Astrocyte (in vitro differentiated cells and primary cell): ENCODE data around the gene PPM1M. TPM values are rescaled to one million over a fixed set of nuclear protein-coding genes. Genes with fewer than 3 reads are reported as not detected.

Source experiments
- DNase-seq: peaks from one replicate; pipeline ENCODE4 v3.0.0-alpha.2; 2010; ENCODE audit warnings: low read depth
- FAIRE-seq: peaks from 2 replicates; lab custom pipeline; 2011; peaks lifted over from hg19 to GRCh38; lab: Jason Lieb, UNC
- H2AFZ ChIP-seq: 2 replicates; pipeline ENCODE4 v1.6.0; 2012; ENCODE audit warnings: low read depth, low read length, inconsistent platforms
- H3K27ac ChIP-seq: 2 replicates; pipeline ENCODE4 v1.5.1; 2011; ENCODE audit warnings: low read depth, low read length, inconsistent platforms
- H3K27me3 ChIP-seq: 2 replicates; pipeline ENCODE4 v1.6.0; 2011; ENCODE audit warnings: low read length, inconsistent platforms; ENCODE audit not compliant: insufficient read depth
- H3K36me3 ChIP-seq: 2 replicates; pipeline ENCODE4 v1.5.1; 2011; ENCODE audit warnings: low read length, inconsistent platforms; ENCODE audit not compliant: insufficient read depth
- H3K4me1 ChIP-seq: 2 replicates; pipeline ENCODE4 v1.5.1; 2011; ENCODE audit warnings: low read length, inconsistent platforms; ENCODE audit not compliant: insufficient read depth
- H3K4me2 ChIP-seq: 2 replicates; pipeline ENCODE4 v1.6.0; 2012; ENCODE audit warnings: low read length, inconsistent platforms
- H3K4me3 ChIP-seq: 2 replicates; pipeline ENCODE4 v1.5.1; 2011; ENCODE audit warnings: low read depth, mild to moderate bottlenecking, low read length, inconsistent platforms; ENCODE audit not compliant: insufficient read depth
- H3K79me2 ChIP-seq: 2 replicates; pipeline ENCODE4 v1.6.0; 2012; ENCODE audit warnings: mild to moderate bottlenecking, low read length, inconsistent platforms; ENCODE audit not compliant: insufficient read depth
- H3K9ac ChIP-seq: 2 replicates; pipeline ENCODE4 v1.6.0; 2012; ENCODE audit warnings: mild to moderate bottlenecking, low read length, inconsistent platforms
- H3K9me3 ChIP-seq: 2 replicates; pipeline ENCODE4 v1.5.1; 2012; ENCODE audit warnings: low read depth, mild to moderate bottlenecking, low read length, inconsistent platforms; ENCODE audit not compliant: insufficient read depth
- H4K20me1 ChIP-seq: 2 replicates; pipeline ENCODE4 v1.6.0; 2012; ENCODE audit warnings: low read length, inconsistent platforms; ENCODE audit not compliant: insufficient read depth
- H3K27ac Mint-ChIP-seq: one replicate; pipeline ENCODE4 v1.8.0; 2021; ENCODE audit warnings: mild to moderate bottlenecking, mixed read lengths; ENCODE audit not compliant: unreplicated experiment
- H3K27me3 Mint-ChIP-seq: one replicate; pipeline ENCODE4 v1.8.0; 2021; ENCODE audit warnings: low read depth, mixed read lengths; ENCODE audit not compliant: unreplicated experiment
- H3K36me3 Mint-ChIP-seq: one replicate; pipeline ENCODE4 v1.8.0; 2021; ENCODE audit warnings: low read depth, mixed read lengths; ENCODE audit not compliant: unreplicated experiment
- H3K4me1 Mint-ChIP-seq: one replicate; pipeline ENCODE4 v1.8.0; 2021; ENCODE audit warnings: low read depth, mixed read lengths; ENCODE audit not compliant: unreplicated experiment
- H3K4me3 Mint-ChIP-seq: one replicate; pipeline ENCODE4 v1.8.0; 2021; ENCODE audit warnings: mild to moderate bottlenecking, moderate library complexity, mixed read lengths; ENCODE audit not compliant: unreplicated experiment
- H3K9me3 Mint-ChIP-seq: one replicate; pipeline ENCODE4 v1.8.0; 2021; ENCODE audit warnings: mild to moderate bottlenecking, mixed read lengths; ENCODE audit not compliant: unreplicated experiment
- CTCF ChIP-seq: IDR thresholded peaks from 2 replicates; pipeline ENCODE4 v1.5.1; 2011; ENCODE audit warnings: low read depth, mild to moderate bottlenecking, inconsistent platforms, low read length, moderate library complexity; ENCODE audit not compliant: insufficient read depth
- EZH2 ChIP-seq: IDR thresholded peaks from 2 replicates; pipeline ENCODE4 v1.6.1; 2012; ENCODE audit warnings: mild to moderate bottlenecking, low read length, inconsistent platforms; ENCODE audit not compliant: insufficient read depth
- total RNA-seq: library from RNA; stranded (reverse); gene quantifications from 2 replicates; pipeline ENCODE4 v1.2.1, GENCODE V29; 2021

Gene PPM1M
- total RNA-seq, 1 donor from 2014 or later, result 9.1 TPM

- no peaks in the 10 kb centered on the region for H3K9me3 Mint-ChIP-seq
- H3K4me1 Mint-ChIP-seq, result peaks cover 22% of the 10 kb centered on the region
- H3K27ac ChIP-seq, result peak overlapping the region; percentile 95
- peaks cover 22% of the 10 kb centered on the region for H3K4me1 ChIP-seq
- peak overlapping the region; percentile 99 for H3K4me3 Mint-ChIP-seq
- H3K9me3 ChIP-seq, result no peaks in the 10 kb centered on the region
- H3K36me3 ChIP-seq, result peaks cover 10% of the 10 kb centered on the region
- H3K27me3 Mint-ChIP-seq, result no peaks in the 10 kb centered on the region
- peaks cover 58% of the 10 kb centered on the region for H4K20me1 ChIP-seq
- FAIRE-seq (no peak), DNase-seq (peak; percentile 39)
- no peak overlapping the region for H2AFZ ChIP-seq
- peak overlapping the region; percentile 99 for H3K9ac ChIP-seq
- TF ChIP-seq CTCF (no peak), EZH2 (no peak)
- H3K79me2 ChIP-seq, result peaks cover 59% of the 10 kb centered on the region
- H3K4me2 ChIP-seq, result peak overlapping the region; percentile 99
- peak overlapping the region; percentile 95 for H3K27ac Mint-ChIP-seq
- H3K4me3 ChIP-seq, result peak overlapping the region; percentile 99
- peaks cover 8% of the 10 kb centered on the region for H3K36me3 Mint-ChIP-seq
- no peaks in the 10 kb centered on the region for H3K27me3 ChIP-seq
Observed at GRCh38 chr3:52277071-52277964, 31.8 kb downstream of the PPM1M start.

- no peak for TF ChIP-seq CTCF
- no peak for TF ChIP-seq EZH2
- H3K27ac Mint-ChIP-seq, result peak overlapping the region; percentile 97
- DNase-seq (no peak), FAIRE-seq (no peak)
- Histone ChIP-seq H3K27ac (peak overlapping the region; percentile 95), H3K4me2 (peak overlapping the region; percentile 99), H3K4me1 (peaks cover 25% of the 10 kb centered on the region), H2AFZ (peak overlapping the region; percentile 89), H3K79me2 (peaks cover 51% of the 10 kb centered on the region), H3K9me3 (no peaks in the 10 kb centered on the region), H4K20me1 (peaks cover 51% of the 10 kb centered on the region), H3K4me3 (peak overlapping the region; percentile 99), H3K9ac (peak overlapping the region; percentile 99), H3K36me3 (peaks cover 6% of the 10 kb centered on the region), H3K27me3 (no peaks in the 10 kb centered on the region)
- H3K27me3 Mint-ChIP-seq, result no peaks in the 10 kb centered on the region
- H3K4me1 Mint-ChIP-seq, result peaks cover 23% of the 10 kb centered on the region
- peak overlapping the region; percentile 99 for H3K4me3 Mint-ChIP-seq
- H3K9me3 Mint-ChIP-seq, result no peaks in the 10 kb centered on the region
- H3K36me3 Mint-ChIP-seq, result peaks cover 6% of the 10 kb centered on the region
Observed at GRCh38 chr3:52277972-52278509, 32.5 kb downstream of the PPM1M start.
